IMR-90 (cell line): ENCODE measurements around the gene VPS33A. TPM values are rescaled to one million over a fixed set of nuclear protein-coding genes. Genes with fewer than 3 reads are reported as not detected.

Experiments
- ATAC-seq: fragments of 200-7000 bp; cut with Tn5 transposase; 2 replicates; pipeline ENCODE4 v1.9.1; 2020; ENCODE audit warnings: low read depth, mild to moderate bottlenecking, moderate library complexity
- BruUV-seq: library from RNA; stranded (reverse); fragments of 400-500 nt; replicated peaks from 2 replicates; lab custom pipeline; 2021; lab: Mats Ljungman, UMichigan
- CTCF ChIA-PET: fragments of 300-600 bp; formaldehyde crosslinking; extraction: SDS; loops from one replicate; lab custom pipeline; 2021; ENCODE audit warnings: antibody characterized with exemption; lab: Yijun Ruan, JAX
- POLR2A ChIA-PET: fragments of 300-600 bp; sonication (Branson Sonifier 250); formaldehyde crosslinking; loops from one replicate; lab custom pipeline; 2022; ENCODE audit warnings: antibody characterized with exemption; ENCODE audit not compliant: unreplicated experiment; lab: Charles Lee
- DNase-seq: peaks from one replicate; pipeline ENCODE4 v3.0.0; 2013
- H2AFZ ChIP-seq: replicated peaks from 2 replicates; pipeline ENCODE3; 2013; ENCODE audit warnings: low read length, mild to moderate bottlenecking; ENCODE audit not compliant: poor library complexity
- H2AK5ac ChIP-seq: 2 replicates; pipeline ENCODE4 v1.6.1; 2013; ENCODE audit warnings: low read depth, low read length, inconsistent platforms
- H2AK9ac ChIP-seq: replicated peaks from 2 replicates; pipeline ENCODE3; 2013; ENCODE audit warnings: mild to moderate bottlenecking, low read depth, low read length, moderate library complexity; ENCODE audit not compliant: poor library complexity
- H2BK120ac ChIP-seq: 2 replicates; pipeline ENCODE4 v1.6.1; 2013; ENCODE audit warnings: low read depth, low read length, inconsistent platforms
- H2BK15ac ChIP-seq: 3 replicates; pipeline ENCODE4 v1.6.1; 2013; ENCODE audit warnings: low read depth, low read length, inconsistent platforms
- H2BK20ac ChIP-seq: 2 replicates; pipeline ENCODE4 v1.6.1; 2013; ENCODE audit warnings: low read depth, mild to moderate bottlenecking, inconsistent platforms, low read length, moderate library complexity
- H2BK5ac ChIP-seq: 2 replicates; pipeline ENCODE4 v1.6.1; 2013; ENCODE audit warnings: mild to moderate bottlenecking, low read depth, low read length, inconsistent platforms; ENCODE audit not compliant: poor library complexity, severe bottlenecking
- H3K14ac ChIP-seq: replicated peaks from 2 replicates; pipeline ENCODE4 v1.6.1; 2013; ENCODE audit warnings: low read depth, low read length, inconsistent platforms
- H3K18ac ChIP-seq: 2 replicates; pipeline ENCODE4 v1.6.1; 2013; ENCODE audit warnings: low read depth, low read length, control low read depth
- H3K23ac ChIP-seq: 2 replicates; pipeline ENCODE4 v1.6.1; 2013; ENCODE audit warnings: low read depth, low read length, inconsistent platforms
- H3K27ac ChIP-seq: 2 replicates; pipeline ENCODE4 v1.5.1; 2013; ENCODE audit warnings: mild to moderate bottlenecking, control low read depth, low read length; ENCODE audit not compliant: insufficient read depth
- H3K27me3 ChIP-seq: 2 replicates; pipeline ENCODE4 v1.6.1; 2013; ENCODE audit warnings: low read length; ENCODE audit not compliant: control insufficient read depth, insufficient read depth
- H3K36me3 ChIP-seq: 2 replicates; pipeline ENCODE4 v1.6.1; 2013; ENCODE audit warnings: low read length, mixed read lengths; ENCODE audit not compliant: control insufficient read depth, insufficient read depth
- H3K4ac ChIP-seq: 2 replicates; pipeline ENCODE4 v1.6.1; 2013; ENCODE audit warnings: low read depth, low read length, inconsistent platforms
- H3K4me1 ChIP-seq: 2 replicates; pipeline ENCODE4 v1.6.1; 2013; ENCODE audit warnings: low read length, mixed read lengths; ENCODE audit not compliant: control insufficient read depth, insufficient read depth
- H3K4me2 ChIP-seq: 2 replicates; pipeline ENCODE4 v1.6.1; 2013; ENCODE audit warnings: low read depth, mild to moderate bottlenecking, control low read depth, low read length, moderate library complexity
- H3K4me3 ChIP-seq: 2 replicates; pipeline ENCODE4 v1.5.1; 2013; ENCODE audit warnings: low read depth, mild to moderate bottlenecking, control low read depth, low read length, moderate library complexity; ENCODE audit not compliant: insufficient read depth
- H3K56ac ChIP-seq: 2 replicates; pipeline ENCODE4 v1.6.1; 2013; ENCODE audit warnings: low read length, inconsistent platforms; ENCODE audit not compliant: insufficient read depth; ENCODE audit errors: extremely low read depth
- H3K79me1 ChIP-seq, 2 experiments: 2 replicates each; pipeline ENCODE4 v1.6.1; 2013; ENCODE audit warnings: low read length in 2 of 2, inconsistent platforms in 1 of 2, low read depth in 1 of 2
- H3K9ac ChIP-seq: 2 replicates; pipeline ENCODE4 v1.6.1; 2013; ENCODE audit warnings: low read depth, low read length, control low read depth
- H3K9me1 ChIP-seq: 2 replicates; pipeline ENCODE4 v1.6.1; 2013; ENCODE audit warnings: low read length, inconsistent platforms; ENCODE audit not compliant: insufficient read depth
- H3K9me3 ChIP-seq: 2 replicates; pipeline ENCODE4 v1.6.1; 2013; ENCODE audit warnings: low read length; ENCODE audit not compliant: control insufficient read depth, insufficient read depth
- H4K20me1 ChIP-seq: 2 replicates; pipeline ENCODE4 v1.6.1; 2013; ENCODE audit warnings: low read length, inconsistent platforms; ENCODE audit not compliant: insufficient read depth
- H4K5ac ChIP-seq: 2 replicates; pipeline ENCODE4 v1.6.1; 2013; ENCODE audit warnings: mild to moderate bottlenecking, low read depth, low read length, control low read depth
- H4K8ac ChIP-seq, 2 experiments: 2 replicates each; pipeline ENCODE4 v1.6.1; 2013; ENCODE audit warnings: low read depth in 2 of 2, low read length in 2 of 2, control low read depth in 1 of 2, inconsistent platforms in 1 of 2
- H4K91ac ChIP-seq: 2 replicates; pipeline ENCODE4 v1.6.1; 2013; ENCODE audit warnings: low read depth, low read length, inconsistent platforms; ENCODE audit not compliant: insufficient read depth
- CHD1 ChIP-seq: IDR thresholded peaks from 2 replicates; pipeline ENCODE4 v1.6.1; 2012; ENCODE audit warnings: low read depth, low read length, improper control_type of control experiment
- MAFK ChIP-seq: IDR thresholded peaks from 2 replicates; pipeline ENCODE4 v1.6.1; 2012; ENCODE audit warnings: low read depth, low read length, improper control_type of control experiment
- WGBS, 2 experiments: methylation state at CpG; one replicate each; pipeline versions ENCODE4 v1.1.5 to v1.1.7; 2013; ENCODE audit warnings: missing lambda C conversion rate in 2 of 2; ENCODE audit not compliant: insufficient read length in 1 of 2; ENCODE audit errors: extremely low coverage in 2 of 2; 5-methylcytosine and 5-hydroxymethylcytosine counted together
- dilution Hi-C: fragments of 300-500 bp; cut with HindIII; formaldehyde crosslinking; loops from one replicate; pipeline ENCODE4 v1.14.3; 2018; ENCODE audit warnings: low sequenced_read_pairs; ENCODE audit not compliant: unreplicated experiment
- in situ Hi-C: fragments of 300-500 bp; cut with MboI; formaldehyde crosslinking; loops from 3 replicates; pipeline ENCODE4 v1.14.3; 2019; ENCODE audit warnings: low sequenced_read_pairs, inconsistent platforms, mixed read lengths
- intact Hi-C: fragments of 100-400 bp; cut with micrococcal nuclease; formaldehyde crosslinking; loops from 2 replicates; pipeline ENCODE4 v1.10.0; 2022
- polyA plus RNA-seq, 3 experiments: library from polyadenylated mRNA; depleted of rRNA; stranded (reverse); fragments of >200 nt; gene quantifications; 2 replicates each; pipeline ENCODE4 v1.2.3, GENCODE V29; 2012; ENCODE audit warnings: low replicate concordance in 1 of 3
- total RNA-seq: library from RNA; depleted of rRNA; stranded (reverse); fragments of >200 nt; gene quantifications from 2 replicates; pipeline ENCODE4 v1.2.3, GENCODE V29; 2012

The VPS33A gene
- total and polyA plus RNA-seq, 2 of the 4 experiments (the other 2 are of a cell fraction): 14.0 to 20.3 TPM

DNA sequence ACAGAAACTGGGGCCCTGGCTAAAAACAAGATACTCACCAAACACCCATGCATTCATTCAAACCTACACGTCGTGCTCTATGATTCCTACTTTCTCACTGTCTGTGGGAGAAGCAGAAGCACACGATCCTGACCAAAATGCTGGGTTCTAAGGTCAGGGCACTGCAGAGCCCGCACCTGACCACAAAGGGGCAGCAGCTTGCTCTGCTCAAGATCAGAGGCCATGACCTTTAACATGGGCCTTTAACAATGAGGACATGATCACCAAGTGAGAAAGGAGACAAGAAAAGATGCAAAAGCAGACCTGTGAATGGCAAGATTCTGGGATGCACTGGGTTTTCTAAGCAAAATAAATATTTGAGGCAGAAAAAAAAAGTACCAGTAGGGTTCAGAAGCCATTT, 40.1 kb upstream of the VPS33A start:
- H3K27ac ChIP-seq: no peak overlapping the region
- no peak overlapping the region for H4K91ac ChIP-seq
- intact Hi-C loops (no loop called here), dilution Hi-C loops (no loop called here), in situ Hi-C loops (no loop called here)
- H2BK15ac ChIP-seq: no peak overlapping the region
- H3K23ac ChIP-seq: no peak overlapping the region
- H2AFZ ChIP-seq: no peak overlapping the region
- H3K4me3 ChIP-seq: no peak overlapping the region
- H3K4me2 ChIP-seq: no peak overlapping the region
- no peak overlapping the region for H2BK5ac ChIP-seq
- H3K9ac ChIP-seq: no peak overlapping the region
- no peak overlapping the region for H3K14ac ChIP-seq
- H2BK20ac ChIP-seq: no peak overlapping the region
- H3K9me3 ChIP-seq: no peaks in the 10 kb centered on the region
- no peak overlapping the region for H4K8ac ChIP-seq
- H2BK120ac ChIP-seq: no peak overlapping the region
- H3K79me1 ChIP-seq: peaks cover 16 to 22% of the 10 kb centered on the region in 2 experiments
- no peak overlapping the region for H4K5ac ChIP-seq
- no peak overlapping the region for H3K56ac ChIP-seq
- DNase-seq (no peak), ATAC-seq (no peak)
- H3K4ac ChIP-seq: no peak overlapping the region
- CTCF ChIA-PET: no interaction called here
- H3K27me3 ChIP-seq: no peaks in the 10 kb centered on the region
- H3K18ac ChIP-seq: no peak overlapping the region
- TF ChIP-seq MAFK: no peak
- no peak for TF ChIP-seq CHD1
- H2AK5ac ChIP-seq: no peak overlapping the region
- H3K4me1 ChIP-seq: peaks cover 11% of the 10 kb centered on the region
- peaks cover 31% of the 10 kb centered on the region for H3K36me3 ChIP-seq
- WGBS, 2 experiments: 80% methylated on average over 1 of the region's 4 CpGs; no CpG with 5 or more reads in 1 of the 2 experiments
- no peak overlapping the region for H2AK9ac ChIP-seq
- peaks cover 11% of the 10 kb centered on the region for H3K9me1 ChIP-seq
- no TSS peak for BruUV-seq
- no peaks in the 10 kb centered on the region for H4K20me1 ChIP-seq
- POLR2A ChIA-PET: no interaction called here
